ENCODE results near the gene HUS1B.
"Not testable (repeated sequence)": the region's sequence is repeated elsewhere in the genome, so short reads cannot be mapped to it uniquely, and the experiment has no call there.

The HUS1B gene

DNA sequence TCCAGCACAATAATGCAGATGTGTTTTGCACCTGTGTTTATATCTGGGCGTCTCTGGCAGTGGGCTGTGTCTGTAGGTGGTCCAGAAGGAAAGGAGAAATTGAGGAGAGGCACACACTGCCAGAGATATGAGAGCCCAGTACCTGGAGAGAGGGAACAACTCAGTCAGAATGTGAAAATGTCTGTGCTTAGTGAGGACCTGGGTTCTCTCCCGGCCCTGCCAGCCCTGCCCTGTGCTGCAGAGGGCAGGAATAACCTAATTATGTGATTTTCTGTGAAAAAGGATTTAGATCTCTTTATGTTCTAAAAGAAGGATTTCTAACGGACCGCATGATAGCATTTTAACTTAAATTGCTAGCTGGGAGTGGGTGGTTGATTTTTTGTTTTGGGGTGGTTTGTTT, 44.3 kb upstream of the HUS1B start:
- no peak for TF ChIP-seq CTCF (IDR thresholded peaks at IDR 0.05; ENCODE audit: low read length, missing control alignments)
- no peak for DNase-seq (ENCODE audit: low read depth)
- H3K4me3 ChIP-seq (replicated peaks; ENCODE audit: low read depth, low read length), result no peak overlapping the region

GRCh38 chr6:700490-700889, 43.6 kb upstream of the HUS1B start:
- TF ChIP-seq CTCF (IDR thresholded peaks at IDR 0.05; ENCODE audit: low read length, missing control alignments), result no peak
- H3K4me3 ChIP-seq (replicated peaks; ENCODE audit: low read depth, low read length), result no peak overlapping the region
- DNase-seq (ENCODE audit: low read depth), result no peak

DNA sequence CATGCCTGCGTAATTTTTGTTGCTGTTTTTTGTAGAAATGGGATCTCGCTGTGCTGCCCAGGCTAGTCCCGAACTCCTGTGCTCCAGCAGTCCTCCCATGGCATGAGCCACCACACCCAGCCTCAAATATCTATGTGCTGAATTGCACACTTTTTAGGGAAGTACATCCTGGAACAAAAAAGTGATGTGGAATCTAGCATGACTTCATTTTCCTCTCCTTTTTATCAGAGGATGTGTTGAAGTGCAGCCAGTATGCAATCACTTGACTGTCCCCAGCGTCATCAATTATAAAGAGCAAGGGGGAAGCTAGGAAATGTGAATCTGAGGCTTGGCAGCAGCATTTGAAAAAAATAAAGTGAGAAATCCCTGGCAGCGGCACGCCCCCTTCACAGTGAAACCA, 42.4 kb upstream of the HUS1B start:
- no peak for TF ChIP-seq CTCF (IDR thresholded peaks at IDR 0.05; ENCODE audit: low read length, missing control alignments)
- no peak overlapping the region for H3K4me3 ChIP-seq (replicated peaks; ENCODE audit: low read depth, low read length)
- peak; percentile 36 for DNase-seq (ENCODE audit: low read depth)

DNA sequence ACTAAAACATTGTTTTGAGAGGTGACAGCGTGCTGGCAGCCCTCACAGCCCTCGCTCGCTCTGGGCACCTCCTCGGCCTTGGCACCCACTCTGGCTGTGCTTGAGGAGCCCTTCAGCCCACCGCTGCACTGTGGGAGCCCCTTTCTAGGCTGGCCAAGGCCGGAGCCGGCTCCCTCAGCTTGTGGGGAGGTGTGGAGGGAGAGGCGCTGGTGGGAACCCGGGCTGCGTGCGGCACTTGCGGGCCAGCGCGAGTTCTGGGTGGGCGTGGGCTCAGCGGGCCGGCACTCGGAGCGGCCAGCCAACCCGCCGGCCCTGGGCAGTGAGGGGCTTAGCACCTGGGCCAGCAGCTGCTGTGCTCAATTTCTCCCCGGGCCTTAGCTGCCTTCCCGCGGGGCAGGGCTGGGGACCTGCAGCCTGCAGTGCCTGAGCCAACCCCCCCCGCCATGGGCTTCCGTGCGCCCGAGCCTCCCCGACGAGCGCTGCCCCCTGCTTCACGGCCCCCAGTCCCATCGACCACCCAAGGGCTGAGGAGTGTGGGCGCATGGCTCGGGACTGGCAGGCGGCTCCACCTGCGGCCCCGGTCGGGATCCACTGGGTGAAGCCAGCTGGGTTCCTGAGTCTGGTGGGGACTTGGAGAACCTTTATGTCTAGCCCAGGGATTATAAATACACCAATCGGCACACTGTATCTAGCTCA, 37.7 kb upstream of the HUS1B start:
- H3K4me3 ChIP-seq (replicated peaks; ENCODE audit: low read depth, low read length); DNase-seq (ENCODE audit: low read depth): not testable (repeated sequence)

DNA sequence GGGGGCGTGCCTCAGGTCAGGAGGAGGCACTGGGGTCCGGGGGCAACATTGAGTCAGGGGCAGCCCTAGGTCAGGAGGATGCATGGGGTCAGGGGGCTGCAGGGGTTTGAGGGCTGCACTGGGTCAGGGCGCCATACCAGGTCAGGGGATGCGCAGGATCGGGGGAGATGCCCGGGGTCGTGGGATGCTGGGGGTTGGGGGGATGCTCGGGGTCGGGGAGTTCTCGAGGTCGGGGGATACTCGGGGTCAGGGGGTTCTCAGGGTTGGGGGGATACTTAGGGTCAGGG, 36.8 kb upstream of the HUS1B start:
- H3K4me3 ChIP-seq (replicated peaks; ENCODE audit: low read depth, low read length), result peak overlapping the region; percentile 86
- no peak for DNase-seq (ENCODE audit: low read depth)
- no peak for TF ChIP-seq CTCF (IDR thresholded peaks at IDR 0.05; ENCODE audit: low read length, missing control alignments)

DNA sequence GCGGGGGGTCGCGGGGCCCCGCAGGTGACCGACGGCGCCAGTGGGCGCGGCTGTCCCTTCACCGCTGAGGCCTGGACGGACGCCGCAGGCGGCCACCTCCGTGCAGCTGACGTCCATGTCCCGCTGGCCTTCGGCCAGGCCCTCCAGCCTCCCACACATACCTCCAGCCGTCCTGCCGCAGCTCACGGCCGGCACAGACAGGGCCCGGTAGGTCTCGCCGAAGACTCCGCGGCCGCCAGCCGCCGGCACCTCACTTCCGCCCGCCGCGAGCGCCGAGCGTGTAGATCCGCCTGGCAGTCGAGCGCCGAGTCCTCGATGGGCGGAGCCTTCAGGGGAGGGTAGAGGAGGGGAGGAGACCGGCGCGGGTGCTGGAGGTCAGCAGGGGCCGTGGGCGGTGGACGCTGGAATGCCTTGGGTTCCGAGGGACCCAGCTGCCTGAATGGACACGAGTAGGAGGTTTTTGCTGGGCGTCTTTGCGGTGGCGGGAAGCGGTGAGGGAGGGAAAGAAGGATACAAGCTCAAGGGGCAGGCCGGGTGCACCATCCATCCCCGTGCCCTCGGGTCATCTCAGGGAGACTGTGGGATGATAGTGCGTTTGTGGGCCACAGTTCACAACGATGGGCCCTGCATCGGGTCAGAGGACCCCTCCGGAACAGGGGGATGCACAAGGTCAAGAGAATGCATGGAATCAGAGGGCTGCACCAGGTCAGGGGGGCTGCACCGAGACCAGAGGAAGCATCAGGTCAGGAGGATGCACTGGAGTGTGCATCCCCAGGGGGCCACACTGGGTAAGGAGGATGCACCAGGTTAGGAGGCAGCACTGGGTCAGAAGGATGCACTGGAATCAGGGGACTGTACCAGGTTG, 36.2 kb upstream of the HUS1B start, which contains the start of gene EXOC2:
TSS of gene EXOC2 (minus strand) at position 282 of the 865 bp plus-strand sequence. CDS start 55,321 bp downstream, outside the sequence.
- no peak for TF ChIP-seq CTCF (IDR thresholded peaks at IDR 0.05; ENCODE audit: low read length, missing control alignments)
- DNase-seq (ENCODE audit: low read depth), result peak; percentile 78
- H3K4me3 ChIP-seq (replicated peaks; ENCODE audit: low read depth, low read length), result peak within 1 kb of the TSS; percentile 86

- peak; percentile 39 for DNase-seq (ENCODE audit: low read depth)
- no peak for TF ChIP-seq CTCF (IDR thresholded peaks at IDR 0.05; ENCODE audit: low read length, missing control alignments)
- H3K4me3 ChIP-seq (replicated peaks; ENCODE audit: low read depth, low read length), result peak overlapping the region; percentile 86
Measured at GRCh38 chr6:692356-692851, 35.5 kb upstream of the HUS1B start.

All from fibroblast of pulmonary artery (primary cell).